ENCODE data around the gene BABAM1. TPM values are rescaled to one million over a fixed set of nuclear protein-coding genes. Genes with fewer than 3 reads are reported as not detected.

Gene BABAM1
- total and polyA plus RNA-seq, 9 of the 15 experiments (the other 6 are each of a cell fraction or from before 2014, with no cell fraction given): 14.7 to 160 (median 113) TPM

DNA sequence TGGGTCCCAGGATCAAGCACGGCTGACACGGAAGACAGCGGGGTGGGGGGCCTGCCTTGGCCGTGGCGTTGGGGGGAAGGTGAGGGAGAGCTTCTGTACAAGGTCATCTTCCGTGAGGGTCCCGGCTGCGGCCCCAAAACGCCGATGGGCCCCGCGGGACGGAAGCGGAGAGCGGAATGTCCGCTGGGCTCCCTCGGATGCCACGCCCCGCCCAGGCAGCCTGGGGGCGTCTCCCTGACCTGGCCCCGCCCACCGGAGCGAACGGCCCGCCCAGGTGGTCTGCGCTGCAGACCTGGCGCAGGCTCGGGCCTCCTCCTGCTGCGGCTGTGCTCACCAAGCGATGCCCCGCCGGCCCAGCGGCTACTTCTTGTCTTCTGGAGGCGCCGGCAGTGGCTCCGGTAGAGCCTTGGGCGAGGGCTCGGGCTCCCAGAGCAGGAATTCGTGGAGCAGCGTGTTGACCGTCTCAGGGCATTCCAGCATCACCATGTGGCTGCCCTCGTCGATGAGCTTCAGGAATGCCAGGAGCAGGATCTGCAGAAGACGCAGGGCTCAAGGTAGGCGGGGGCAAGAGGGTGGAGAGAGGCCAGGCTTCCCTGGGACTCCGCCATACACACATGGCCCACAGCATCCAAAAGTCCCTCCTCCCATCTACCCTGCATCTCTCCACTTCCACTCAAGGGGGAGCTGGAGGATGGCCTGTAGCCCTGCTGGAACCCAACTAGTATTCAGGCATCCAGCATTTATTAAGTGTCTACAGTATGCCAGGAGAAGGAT lies 25.2 kb downstream of the BABAM1 start (continued):
- TF ChIP-seq, protein P1, sequence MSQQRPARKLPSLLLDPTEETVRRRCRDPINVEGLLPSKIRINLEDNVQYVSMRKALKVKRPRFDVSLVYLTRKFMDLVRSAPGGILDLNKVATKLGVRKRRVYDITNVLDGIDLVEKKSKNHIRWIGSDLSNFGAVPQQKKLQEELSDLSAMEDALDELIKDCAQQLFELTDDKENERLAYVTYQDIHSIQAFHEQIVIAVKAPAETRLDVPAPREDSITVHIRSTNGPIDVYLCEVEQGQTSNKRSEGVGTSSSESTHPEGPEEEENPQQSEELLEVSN (IDR thresholded peaks at IDR 0.05; ENCODE audit: borderline replicate concordance in 1 of 2, extremely low read depth in 1 of 2, insufficient read depth in 1 of 2, insufficient read length in 1 of 2, low read depth in 1 of 2, low read length in 1 of 2, poor library complexity in 1 of 2, severe bottlenecking in 1 of 2): peak in 1 of 2 experiments; percentile 40
- no peak for TF ChIP-seq LCOR (CRISPR knock-in tag; IDR thresholded peaks at IDR 0.05)
- TF ChIP-seq, protein P2, sequence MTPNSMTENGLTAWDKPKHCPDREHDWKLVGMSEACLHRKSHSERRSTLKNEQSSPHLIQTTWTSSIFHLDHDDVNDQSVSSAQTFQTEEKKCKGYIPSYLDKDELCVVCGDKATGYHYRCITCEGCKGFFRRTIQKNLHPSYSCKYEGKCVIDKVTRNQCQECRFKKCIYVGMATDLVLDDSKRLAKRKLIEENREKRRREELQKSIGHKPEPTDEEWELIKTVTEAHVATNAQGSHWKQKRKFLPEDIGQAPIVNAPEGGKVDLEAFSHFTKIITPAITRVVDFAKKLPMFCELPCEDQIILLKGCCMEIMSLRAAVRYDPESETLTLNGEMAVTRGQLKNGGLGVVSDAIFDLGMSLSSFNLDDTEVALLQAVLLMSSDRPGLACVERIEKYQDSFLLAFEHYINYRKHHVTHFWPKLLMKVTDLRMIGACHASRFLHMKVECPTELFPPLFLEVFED (CRISPR knock-in tag; conservative IDR thresholded peaks at IDR 0.05): no peak
- peak; percentile 56 for TF ChIP-seq KDM5B (IDR thresholded peaks at IDR 0.05; ENCODE audit: insufficient replicate concordance, low read depth, low read length)
- TF ChIP-seq, protein P3, sequence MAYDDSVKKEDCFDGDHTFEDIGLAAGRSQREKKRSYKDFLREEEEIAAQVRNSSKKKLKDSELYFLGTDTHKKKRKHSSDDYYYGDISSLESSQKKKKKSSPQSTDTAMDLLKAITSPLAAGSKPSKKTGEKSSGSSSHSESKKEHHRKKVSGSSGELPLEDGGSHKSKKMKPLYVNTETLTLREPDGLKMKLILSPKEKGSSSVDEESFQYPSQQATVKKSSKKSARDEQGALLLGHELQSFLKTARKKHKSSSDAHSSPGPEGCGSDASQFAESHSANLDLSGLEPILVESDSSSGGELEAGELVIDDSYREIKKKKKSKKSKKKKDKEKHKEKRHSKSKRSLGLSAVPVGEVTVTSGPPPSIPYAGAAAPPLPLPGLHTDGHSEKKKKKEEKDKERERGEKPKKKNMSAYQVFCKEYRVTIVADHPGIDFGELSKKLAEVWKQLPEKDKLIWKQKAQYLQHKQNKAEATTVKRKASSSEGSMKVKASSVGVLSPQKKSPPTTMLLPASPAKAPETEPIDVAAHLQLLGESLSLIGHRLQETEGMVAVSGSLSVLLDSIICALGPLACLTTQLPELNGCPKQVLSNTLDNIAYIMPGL (CRISPR knock-in tag; IDR thresholded peaks at IDR 0.05): no peak
- TF ChIP-seq, protein P4, sequence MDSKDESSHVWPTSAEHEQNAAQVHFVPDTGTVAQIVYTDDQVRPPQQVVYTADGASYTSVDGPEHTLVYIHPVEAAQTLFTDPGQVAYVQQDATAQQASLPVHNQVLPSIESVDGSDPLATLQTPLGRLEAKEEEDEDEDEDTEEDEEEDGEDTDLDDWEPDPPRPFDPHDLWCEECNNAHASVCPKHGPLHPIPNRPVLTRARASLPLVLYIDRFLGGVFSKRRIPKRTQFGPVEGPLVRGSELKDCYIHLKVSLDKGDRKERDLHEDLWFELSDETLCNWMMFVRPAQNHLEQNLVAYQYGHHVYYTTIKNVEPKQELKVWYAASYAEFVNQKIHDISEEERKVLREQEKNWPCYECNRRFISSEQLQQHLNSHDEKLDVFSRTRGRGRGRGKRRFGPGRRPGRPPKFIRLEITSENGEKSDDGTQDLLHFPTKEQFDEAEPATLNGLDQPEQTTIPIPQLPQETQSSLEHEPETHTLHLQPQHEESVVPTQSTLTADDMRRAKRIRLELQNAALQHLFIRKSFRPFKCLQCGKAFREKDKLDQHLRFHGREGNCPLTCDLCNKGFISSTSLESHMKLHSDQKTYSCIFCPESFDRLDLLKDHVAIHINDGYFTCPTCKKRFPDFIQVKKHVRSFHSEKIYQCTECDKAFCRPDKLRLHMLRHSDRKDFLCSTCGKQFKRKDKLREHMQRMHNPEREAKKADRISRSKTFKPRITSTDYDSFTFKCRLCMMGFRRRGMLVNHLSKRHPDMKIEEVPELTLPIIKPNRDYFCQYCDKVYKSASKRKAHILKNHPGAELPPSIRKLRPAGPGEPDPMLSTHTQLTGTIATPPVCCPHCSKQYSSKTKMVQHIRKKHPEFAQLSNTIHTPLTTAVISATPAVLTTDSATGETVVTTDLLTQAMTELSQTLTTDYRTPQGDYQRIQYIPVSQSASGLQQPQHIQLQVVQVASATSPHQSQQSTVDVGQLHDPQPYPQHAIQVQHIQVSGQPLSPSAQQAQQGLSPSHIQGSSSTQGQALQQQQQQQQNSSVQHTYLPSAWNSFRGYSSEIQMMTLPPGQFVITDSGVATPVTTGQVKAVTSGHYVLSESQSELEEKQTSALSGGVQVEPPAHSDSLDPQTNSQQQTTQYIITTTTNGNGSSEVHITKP (IDR thresholded peaks at IDR 0.05; ENCODE audit: partially characterized antibody): no peak
- peak; percentile 53 for TF ChIP-seq POLR2B (IDR thresholded peaks at IDR 0.05; ENCODE audit: low read depth, partially characterized antibody)
- TF ChIP-seq POLR2G (IDR thresholded peaks at IDR 0.05; ENCODE audit: low read depth, low read length): peak; percentile 87
- no peak for TF ChIP-seq WHSC1 (IDR thresholded peaks at IDR 0.05; ENCODE audit: low read length)
- TF ChIP-seq, protein P5, sequence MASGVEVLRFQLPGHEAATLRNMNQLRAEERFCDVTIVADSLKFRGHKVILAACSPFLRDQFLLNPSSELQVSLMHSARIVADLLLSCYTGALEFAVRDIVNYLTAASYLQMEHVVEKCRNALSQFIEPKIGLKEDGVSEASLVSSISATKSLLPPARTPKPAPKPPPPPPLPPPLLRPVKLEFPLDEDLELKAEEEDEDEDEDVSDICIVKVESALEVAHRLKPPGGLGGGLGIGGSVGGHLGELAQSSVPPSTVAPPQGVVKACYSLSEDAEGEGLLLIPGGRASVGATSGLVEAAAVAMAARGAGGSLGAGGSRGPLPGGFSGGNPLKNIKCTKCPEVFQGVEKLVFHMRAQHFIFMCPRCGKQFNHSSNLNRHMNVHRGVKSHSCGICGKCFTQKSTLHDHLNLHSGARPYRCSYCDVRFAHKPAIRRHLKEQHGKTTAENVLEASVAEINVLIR (CRISPR knock-in tag; IDR thresholded peaks at IDR 0.05): no peak
- TF ChIP-seq NCOR1 (IDR thresholded peaks at IDR 0.05): no peak
- TF ChIP-seq, protein P6, sequence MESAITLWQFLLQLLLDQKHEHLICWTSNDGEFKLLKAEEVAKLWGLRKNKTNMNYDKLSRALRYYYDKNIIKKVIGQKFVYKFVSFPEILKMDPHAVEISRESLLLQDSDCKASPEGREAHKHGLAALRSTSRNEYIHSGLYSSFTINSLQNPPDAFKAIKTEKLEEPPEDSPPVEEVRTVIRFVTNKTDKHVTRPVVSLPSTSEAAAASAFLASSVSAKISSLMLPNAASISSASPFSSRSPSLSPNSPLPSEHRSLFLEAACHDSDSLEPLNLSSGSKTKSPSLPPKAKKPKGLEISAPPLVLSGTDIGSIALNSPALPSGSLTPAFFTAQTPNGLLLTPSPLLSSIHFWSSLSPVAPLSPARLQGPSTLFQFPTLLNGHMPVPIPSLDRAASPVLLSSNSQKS (CRISPR knock-in tag; IDR thresholded peaks at IDR 0.05): no peak
- TF ChIP-seq JUND (IDR thresholded peaks at IDR 0.05; ENCODE audit: borderline replicate concordance, low read depth, low read length): peak; percentile 61
- TF ChIP-seq JUND (tag; IDR thresholded peaks at IDR 0.05; ENCODE audit: borderline replicate concordance, low read depth, low read length): no peak; the same call in 2 of the 3 replicates
- 0 out of 2 replicates have a peak, but pooled peaks have one; percentile 50 for TF ChIP-seq RBM34 (IDR thresholded peaks at IDR 0.05; ENCODE audit: borderline replicate concordance, insufficient read depth, low read length)

All from K562 (cell line).